SKM-1 (cell line): ENCODE measurements around the gene COA3.
A peak's percentile ranks its signal among the peaks of the same experiment; 100 is the strongest.
"Not testable (repeated sequence)": the region's sequence is repeated elsewhere in the genome, so short reads cannot be mapped to it uniquely, and the experiment has no call there.

Source experiments
- DNase-seq: peaks from one replicate; lab custom pipeline; 2025; ENCODE audit not compliant: unreplicated experiment; lab: John Stamatoyannopoulos, UW

COA3 gene

DNA sequence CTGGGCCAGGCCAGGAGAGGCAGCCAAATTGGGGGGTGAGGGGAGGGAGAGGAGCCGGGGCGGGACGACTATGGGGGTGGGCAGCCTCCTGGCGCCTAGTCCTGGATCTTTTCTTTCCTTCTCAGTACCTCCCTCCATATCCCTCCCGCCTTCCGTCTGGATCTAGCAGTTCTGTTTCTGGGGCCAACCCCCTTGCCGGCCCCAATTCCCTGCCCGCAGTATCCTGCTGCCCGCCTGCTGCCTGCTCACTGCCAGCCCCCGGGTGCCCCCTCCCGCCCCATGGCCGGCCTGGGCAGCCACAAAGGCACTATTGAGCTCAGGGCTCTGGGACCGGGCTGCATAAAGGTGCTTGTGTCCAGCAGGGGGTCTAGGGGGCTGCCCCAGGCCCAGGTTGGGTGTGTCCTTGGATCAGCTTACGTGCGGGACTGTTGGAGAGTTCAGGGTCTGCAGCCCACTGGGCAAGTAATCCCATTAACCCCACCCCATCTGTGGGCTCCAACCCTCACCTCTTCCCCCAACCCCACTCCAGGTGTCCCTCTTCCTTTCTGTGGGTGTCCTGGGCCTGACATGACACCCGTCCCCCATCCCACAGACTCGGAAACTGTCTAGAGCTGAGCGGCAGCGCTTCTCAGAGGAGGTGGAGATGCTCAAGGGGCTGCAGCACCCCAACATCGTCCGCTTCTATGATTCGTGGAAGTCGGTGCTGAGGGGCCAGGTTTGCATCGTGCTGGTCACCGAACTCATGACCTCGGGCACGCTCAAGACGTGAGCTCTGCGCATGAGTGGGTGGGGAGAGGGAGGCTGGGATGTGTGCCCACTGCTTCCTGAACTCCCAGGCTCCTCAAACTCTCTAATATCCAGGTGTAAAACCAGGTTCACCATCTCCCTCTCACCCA, 16.1 kb downstream of the COA3 start:
- no peak for DNase-seq

DNA sequence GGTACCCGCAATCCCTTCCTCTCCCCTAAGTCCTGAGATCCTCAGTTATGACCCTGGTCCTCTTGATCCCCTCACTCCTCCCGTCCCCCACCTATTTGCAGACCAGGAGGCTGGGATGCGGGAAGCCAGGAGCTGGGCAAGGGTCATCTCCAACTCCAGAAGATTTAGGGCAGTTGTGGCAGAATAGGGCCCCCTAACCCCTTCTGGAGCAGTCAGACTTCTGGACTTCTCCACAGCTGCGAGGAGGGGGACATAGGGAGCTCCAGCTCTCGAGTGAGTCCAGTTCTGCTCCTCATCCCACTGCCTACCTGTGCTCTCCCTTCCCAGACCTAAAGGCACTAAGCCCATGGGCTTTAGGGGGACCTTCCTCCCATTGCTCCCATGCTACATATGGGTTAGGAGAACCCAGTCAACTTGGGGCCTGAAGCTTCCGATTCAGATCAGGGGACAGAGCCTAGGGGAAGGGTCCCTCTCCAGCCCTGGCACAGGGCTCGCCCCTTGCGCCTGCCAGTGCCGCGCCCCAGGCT, 16.8 kb downstream of the COA3 start:
- DNase-seq: no peak

GRCh38 chr17:42780851-42781638, 17.5 kb downstream of the COA3 start:
- DNase-seq: no peak

GRCh38 chr17:42779936-42780850, 18.3 kb downstream of the COA3 start, which contains the start of gene WNK4:
TSS of gene WNK4 (plus strand) at chr17:42780610. CDS start at chr17:42780699, 89 bp downstream.
- no peak for DNase-seq

DNA sequence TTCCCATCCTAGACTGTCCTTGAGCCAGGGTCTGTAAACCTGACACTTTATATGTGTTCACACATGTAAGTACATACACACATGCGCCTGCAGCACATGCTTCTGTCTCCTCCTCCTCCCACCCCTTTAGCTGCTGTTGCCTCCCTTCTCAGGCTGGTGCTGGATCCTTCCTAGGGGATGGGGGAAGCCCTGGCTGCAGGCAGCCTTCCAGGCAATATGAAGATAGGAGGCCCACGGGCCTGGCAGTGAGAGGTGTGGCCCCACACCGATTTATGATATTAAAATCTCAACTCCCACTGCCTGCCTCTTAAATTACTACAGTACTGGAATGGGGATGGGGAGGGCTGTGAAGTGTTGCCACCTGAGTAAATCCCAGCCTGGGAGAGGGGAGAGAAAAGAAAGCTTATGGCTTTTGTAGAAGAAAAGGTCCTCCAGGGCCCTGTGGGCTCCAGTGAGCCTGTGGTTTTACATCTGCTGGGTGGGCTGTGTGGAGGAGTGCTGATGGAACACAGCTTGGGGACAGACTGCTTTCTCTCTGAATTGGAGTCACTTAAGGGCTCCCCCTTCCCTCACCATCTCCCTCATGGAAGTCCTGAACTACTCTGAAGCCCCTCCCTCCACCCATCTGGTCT, 19.1 kb downstream of the COA3 start:
- no peak for DNase-seq

DNA sequence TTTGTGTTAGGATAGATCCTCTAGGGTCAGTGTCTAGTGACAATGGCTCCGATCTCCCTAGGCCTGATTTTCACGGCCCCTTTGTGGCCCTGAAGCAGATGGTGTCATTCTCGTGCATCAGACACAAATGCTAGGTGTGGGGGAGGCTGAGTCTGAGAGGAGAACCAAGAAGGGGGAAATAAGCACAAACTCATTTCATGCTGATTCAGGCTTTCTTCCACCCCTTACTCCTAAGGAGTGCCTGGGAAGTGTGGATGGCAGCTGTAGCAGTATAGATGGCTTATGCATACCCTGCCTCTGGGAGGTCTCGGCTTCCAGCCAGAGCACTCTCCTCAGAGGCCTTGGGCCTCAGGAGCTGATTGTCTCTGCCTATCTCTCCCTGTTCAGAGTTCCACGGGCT, 19.9 kb downstream of the COA3 start:
- no peak for DNase-seq

DNA sequence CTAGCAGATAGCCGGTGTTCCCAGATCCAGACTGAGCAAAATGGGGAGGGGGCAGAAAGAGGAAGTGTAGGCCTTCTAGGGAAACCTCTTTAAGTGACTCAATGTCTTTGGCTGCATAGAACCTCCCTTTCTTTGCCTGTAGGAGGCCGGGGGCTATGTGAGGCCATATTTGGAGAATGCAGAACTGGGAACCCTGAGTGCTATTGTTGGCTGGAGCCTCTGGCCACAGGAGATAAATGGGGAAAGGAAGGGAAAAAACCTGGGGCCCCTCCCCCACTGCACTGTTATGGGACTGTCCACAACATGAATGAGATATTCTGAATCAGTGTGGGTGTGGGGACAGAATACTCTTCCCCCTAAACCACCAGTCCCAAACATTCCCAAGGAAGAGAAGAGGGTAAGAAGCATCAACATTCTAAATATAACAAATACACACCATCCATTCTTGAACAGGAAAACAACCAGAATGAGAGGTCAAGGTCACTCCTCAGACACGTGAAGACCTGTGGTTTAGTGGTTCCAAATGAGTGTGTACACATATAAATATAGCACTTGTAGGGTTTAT, 22.9 kb downstream of the COA3 start:
- DNase-seq: peak; percentile 70

- DNase-seq: no peak
Observed at GRCh38 chr17:42774066-42774745, 24.3 kb downstream of the COA3 start.

DNA sequence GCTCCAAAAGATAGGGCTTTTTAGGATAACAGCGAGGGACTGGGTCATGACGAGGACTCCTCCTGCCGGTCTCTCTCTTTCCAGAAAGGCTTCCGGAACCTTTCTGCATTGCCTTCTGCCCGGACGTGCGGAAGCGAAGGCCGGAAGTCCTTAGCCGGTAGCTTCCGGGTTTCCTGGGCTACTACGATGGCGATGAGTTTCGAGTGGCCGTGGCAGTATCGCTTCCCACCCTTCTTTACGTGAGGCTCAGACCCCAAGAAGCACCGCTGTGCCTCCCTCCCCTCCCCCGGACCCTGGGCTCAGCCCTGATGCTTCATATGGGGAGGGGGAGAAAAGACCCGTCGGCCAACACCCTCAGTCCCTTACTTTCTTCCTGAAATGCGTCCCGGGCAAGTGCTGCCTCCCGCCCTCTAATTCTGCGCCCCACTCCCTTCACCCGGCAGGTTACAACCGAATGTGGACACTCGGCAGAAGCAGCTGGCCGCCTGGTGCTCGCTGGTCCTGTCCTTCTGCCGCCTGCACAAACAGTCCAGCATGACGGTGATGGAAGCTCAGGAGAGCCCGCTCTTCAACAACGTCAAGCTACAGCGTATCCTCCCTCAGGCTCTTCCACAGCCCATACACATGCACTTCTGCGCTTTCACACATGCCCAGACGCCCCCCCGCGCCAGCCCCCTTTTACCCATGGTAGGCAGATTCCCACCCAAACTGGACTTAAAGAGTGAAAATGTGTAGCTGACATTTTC, 25.0 kb downstream of the COA3 start, which contains the start of gene VPS25:
TSS of gene VPS25 (plus strand) at position 160 of the 746 bp plus-strand sequence. CDS start at position 187, 27 bp downstream.
- DNase-seq: peak; percentile 69

DNA sequence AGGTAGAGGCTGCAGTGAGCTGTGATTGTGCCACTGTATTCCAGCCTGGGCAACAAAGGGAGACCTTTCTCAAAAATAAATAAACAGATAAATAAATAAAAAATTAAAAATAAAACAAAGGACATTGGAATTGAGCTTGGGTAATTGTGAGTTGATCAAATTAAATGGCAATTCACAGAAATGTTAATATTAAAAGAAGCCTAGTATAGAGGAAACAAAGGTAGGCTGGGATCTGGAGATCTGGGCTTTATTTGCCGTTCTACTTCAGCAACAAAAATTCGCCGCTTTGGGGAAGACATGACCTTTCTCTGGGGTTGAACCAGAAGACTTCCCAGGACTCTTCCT, 25.6 kb downstream of the COA3 start:
- DNase-seq: no peak

- DNase-seq: not testable (repeated sequence)
Observed at GRCh38 chr17:42769964-42770363, 28.5 kb downstream of the COA3 start.

DNA sequence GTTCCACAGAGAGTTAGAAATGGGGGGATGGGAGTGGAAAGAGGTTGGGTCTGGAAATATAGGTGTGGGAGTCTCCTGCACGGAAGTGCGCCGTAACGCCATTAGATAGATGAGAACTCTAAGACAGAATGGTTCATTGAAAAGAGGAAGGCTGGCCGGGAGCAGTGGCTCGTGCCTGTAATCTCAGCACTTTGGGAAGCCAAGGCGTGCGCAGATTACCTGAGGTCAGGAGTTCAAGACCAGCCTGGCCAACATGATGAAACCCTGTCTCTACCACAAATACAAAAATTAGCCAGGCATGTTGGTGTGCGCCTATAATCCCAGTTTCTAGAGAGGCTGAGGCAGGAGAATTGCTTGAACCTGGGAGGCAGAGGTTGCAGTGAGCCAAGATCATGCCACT, 30.5 kb downstream of the COA3 start:
- not testable (repeated sequence) for DNase-seq

DNA sequence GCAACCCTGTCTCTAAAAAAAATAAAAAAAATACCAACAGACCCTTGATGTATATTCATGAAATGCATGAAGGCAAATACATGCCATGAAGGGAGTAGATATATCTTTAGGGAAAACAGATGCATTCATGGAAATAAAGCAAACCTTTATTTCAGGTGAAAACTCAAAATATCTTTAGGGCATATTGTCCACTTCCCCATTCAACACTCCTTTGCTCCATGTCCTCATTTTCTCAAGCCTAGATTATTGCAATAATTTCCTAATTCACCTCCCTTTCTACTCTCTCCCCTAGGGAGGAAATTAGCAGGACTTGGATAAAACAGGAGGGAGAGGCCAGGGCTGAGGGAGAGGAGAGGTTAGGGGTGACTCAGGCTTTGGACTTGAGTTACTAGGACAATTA, 31.0 kb downstream of the COA3 start:
- no peak for DNase-seq

- no peak for DNase-seq
Observed at GRCh38 chr17:42766124-42766523, 32.4 kb downstream of the COA3 start.

- DNase-seq: no peak
Observed at GRCh38 chr17:42761638-42762037, 36.9 kb downstream of the COA3 start.

DNA sequence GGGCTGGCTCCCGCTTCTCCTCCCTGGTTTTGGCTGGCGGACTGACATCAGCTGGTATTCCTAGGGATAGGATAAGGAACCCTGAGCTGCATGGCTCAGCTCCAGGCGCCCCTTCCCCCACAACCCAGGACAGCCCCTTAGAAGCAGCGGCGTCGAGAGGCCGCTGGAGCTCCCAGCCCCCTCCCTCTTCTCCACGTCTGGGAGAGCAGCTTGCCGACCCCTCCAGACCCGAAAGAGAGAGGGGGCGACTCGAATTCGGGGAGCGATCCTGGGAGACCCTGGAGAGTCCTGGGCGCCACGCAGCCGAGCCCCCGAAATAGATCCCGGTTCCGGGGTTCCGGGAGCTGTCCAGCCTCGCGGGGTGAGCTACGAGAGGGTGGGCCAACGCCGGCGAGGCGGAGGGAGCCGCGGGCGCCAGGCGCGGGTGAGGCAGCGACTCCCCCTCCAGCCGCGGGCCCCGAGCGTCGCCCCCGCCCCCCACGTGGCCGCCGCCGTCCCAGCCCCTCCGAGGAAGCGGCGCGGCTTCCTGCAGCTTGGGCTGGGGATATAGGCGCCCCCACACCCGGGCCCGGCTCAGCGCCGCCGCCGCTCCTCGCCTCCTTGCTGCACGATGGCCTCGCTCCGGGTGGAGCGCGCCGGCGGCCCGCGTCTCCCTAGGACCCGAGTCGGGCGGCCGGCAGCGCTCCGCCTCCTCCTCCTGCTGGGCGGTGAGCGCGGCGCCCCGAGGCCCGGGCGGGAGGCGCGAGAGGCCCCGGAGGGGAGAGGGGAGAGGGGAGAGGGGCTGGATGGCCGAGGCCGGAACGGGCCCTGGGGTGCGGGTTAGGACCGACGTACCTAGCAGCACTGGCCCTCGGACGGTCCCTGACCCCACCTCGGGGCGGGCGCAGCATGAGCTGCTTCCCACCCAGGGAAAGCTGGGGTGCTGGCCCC, 37.6 kb downstream of the COA3 start, which contains the start of gene RAMP2:
TSS of gene RAMP2 (plus strand) at position 576 of the 930 bp plus-strand sequence. CDS start at position 611, 35 bp downstream.
- no peak for DNase-seq

DNA sequence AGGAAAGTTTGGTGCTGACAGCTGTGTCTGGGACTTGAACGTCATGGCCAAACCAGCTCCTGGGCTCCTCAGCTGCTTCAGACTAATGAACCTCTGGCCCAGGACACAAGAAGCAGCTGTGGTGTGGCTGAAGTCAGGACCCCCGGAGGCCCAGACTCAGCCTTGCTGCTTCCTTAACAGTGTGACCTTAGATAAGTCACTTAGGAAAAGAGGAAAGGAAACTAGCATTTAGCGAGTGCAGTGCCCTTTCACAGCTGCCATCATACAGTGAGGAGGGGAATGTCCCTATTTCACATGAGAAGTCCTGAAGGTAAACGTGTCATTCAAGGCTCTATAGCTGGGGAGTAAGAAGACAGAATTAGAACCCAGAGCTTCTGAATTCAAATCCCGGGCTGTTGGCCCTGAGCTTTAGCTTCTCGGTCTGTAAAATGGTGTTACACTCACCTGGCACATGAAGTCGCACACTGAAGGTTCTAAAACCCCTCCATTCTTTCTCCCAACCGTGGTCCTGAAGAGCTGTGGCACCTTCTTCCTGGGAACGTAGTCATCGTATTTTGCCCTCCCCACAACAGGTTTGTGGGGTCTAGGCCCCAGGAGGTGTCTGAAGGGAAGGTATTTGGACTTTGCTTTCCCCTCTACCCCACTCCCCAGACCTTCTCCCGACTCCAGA, 38.4 kb downstream of the COA3 start:
- no peak for DNase-seq
